ENCODE data around the gene MAT2A. TPM values are rescaled to one million over a fixed set of nuclear protein-coding genes. Genes with fewer than 3 reads are reported as not detected.

Gene MAT2A
- 100 to 1,000 TPM; 310 to 357 (median 338) TPM for polyA plus RNA-seq (ENCODE audit: insufficient read length in 4 of 4)

- peak; percentile 92 to 97 (median 94) for DNase-seq (ENCODE audit: low read depth in 4 of 4, low spot score in 3 of 4)
Measured at GRCh38 chr2:85538507-85539360, at the start of gene MAT2A. Gene MAT2A, plus strand, starts transcription at chr2:85539168. Its CDS starts 120 bp downstream, at chr2:85539288.

GRCh38 chr2:85490861-85491755, 47.9 kb upstream of the MAT2A start:
- no peak for DNase-seq (ENCODE audit: low read depth in 4 of 4, low spot score in 3 of 4)

GRCh38 chr2:85496436-85496835, 42.5 kb upstream of the MAT2A start:
- DNase-seq (ENCODE audit: low read depth in 4 of 4, low spot score in 3 of 4) = no peak

GRCh38 chr2:85497944-85498630, 40.9 kb upstream of the MAT2A start:
- no peak for DNase-seq (ENCODE audit: low read depth in 4 of 4, low spot score in 3 of 4)

- DNase-seq (ENCODE audit: low read depth in 4 of 4, low spot score in 3 of 4) = no peak
Measured at GRCh38 chr2:85501248-85501647, 37.7 kb upstream of the MAT2A start.

GRCh38 chr2:85502720-85503119, 36.2 kb upstream of the MAT2A start:
- DNase-seq (ENCODE audit: low read depth in 4 of 4, low spot score in 3 of 4) = no peak

- no peak for DNase-seq (ENCODE audit: low read depth in 4 of 4, low spot score in 3 of 4)
Measured at GRCh38 chr2:85503168-85503850, 35.7 kb upstream of the MAT2A start.

- no peak for DNase-seq (ENCODE audit: low read depth in 4 of 4, low spot score in 3 of 4)
Measured at GRCh38 chr2:85503851-85504777, 34.9 kb upstream of the MAT2A start.

GRCh38 chr2:85504778-85505261, 34.1 kb upstream of the MAT2A start:
- DNase-seq (ENCODE audit: low read depth in 4 of 4, low spot score in 3 of 4) = no peak

GRCh38 chr2:85505551-85506238, 33.3 kb upstream of the MAT2A start:
- DNase-seq (ENCODE audit: low read depth in 4 of 4, low spot score in 3 of 4) = no peak

- no peak for DNase-seq (ENCODE audit: low read depth in 4 of 4, low spot score in 3 of 4)
Measured at GRCh38 chr2:85506768-85507181, 32.2 kb upstream of the MAT2A start.

GRCh38 chr2:85511008-85511811, 27.8 kb upstream of the MAT2A start:
- no peak for DNase-seq (ENCODE audit: low read depth in 4 of 4, low spot score in 3 of 4)

- DNase-seq (ENCODE audit: low read depth in 4 of 4, low spot score in 3 of 4) = no peak
Measured at GRCh38 chr2:85514323-85514722, 24.6 kb upstream of the MAT2A start.

GRCh38 chr2:85516653-85517389, 22.1 kb upstream of the MAT2A start:
- DNase-seq (ENCODE audit: low read depth in 4 of 4, low spot score in 3 of 4) = no peak

- DNase-seq (ENCODE audit: low read depth in 4 of 4, low spot score in 3 of 4) = no peak
Measured at GRCh38 chr2:85522090-85522647, 16.8 kb upstream of the MAT2A start.

- no peak for DNase-seq (ENCODE audit: low read depth in 4 of 4, low spot score in 3 of 4)
Measured at GRCh38 chr2:85523062-85523902, 15.7 kb upstream of the MAT2A start.

All from right renal pelvis (tissue), 4 donors.